T-helper 17 cell (primary cell): ENCODE results near the gene YEATS2. TPM values are rescaled to one million over a fixed set of nuclear protein-coding genes. Genes with fewer than 3 reads are reported as not detected.
A peak's percentile ranks its signal among the peaks of the same experiment; 100 is the strongest.

Experiments
- ATAC-seq: fragments of 150-1000 bp; cut with Tn5 transposase; 2 replicates; pipeline ENCODE4 v1.10.0; 2021; ENCODE audit warnings: mild to moderate bottlenecking, moderate library complexity
- DNase-seq, 3 donors: peaks; one replicate each; pipeline versions ENCODE4 v3.0.0 to v3.0.0-alpha.2; 2020 to 2021
- H3K9me3 ChIP-seq: one replicate; pipeline ENCODE4 v1.7.0; 2013; ENCODE audit warnings: low read length, mild to moderate bottlenecking; ENCODE audit not compliant: control insufficient read depth, poor library complexity, severe bottlenecking
- H3K27ac Mint-ChIP-seq: one replicate; pipeline ENCODE4 v1.8.0; 2022; ENCODE audit warnings: mild to moderate bottlenecking, moderate library complexity, mixed read lengths
- H3K27me3 Mint-ChIP-seq: one replicate; pipeline ENCODE4 v1.8.0; 2022; ENCODE audit warnings: mixed read lengths
- H3K36me3 Mint-ChIP-seq: one replicate; pipeline ENCODE4 v1.8.0; 2022; ENCODE audit warnings: low read depth, mixed read lengths
- H3K4me1 Mint-ChIP-seq: one replicate; pipeline ENCODE4 v1.8.0; 2022; ENCODE audit warnings: mild to moderate bottlenecking, mixed read lengths
- H3K4me3 Mint-ChIP-seq: one replicate; pipeline ENCODE4 v1.8.0; 2022; ENCODE audit warnings: mild to moderate bottlenecking, moderate library complexity, mixed read lengths
- total RNA-seq, 4 donors: library from RNA in 2 of 4; stranded (reverse) in 2 of 4; gene quantifications; one replicate each; pipeline ENCODE4 v1.2.3 and lab custom pipeline; 2022 to 2026

YEATS2 gene
- total RNA-seq, 2 donors from 2014 or later = 25.3 to 31.1 TPM

GRCh38 chr3:183824761-183825455, 127.3 kb downstream of the YEATS2 start:
- no peaks in the 10 kb centered on the region for H3K9me3 ChIP-seq
- H3K27ac Mint-ChIP-seq = peak overlapping the region; percentile 37
- H3K4me3 Mint-ChIP-seq = peak overlapping the region; percentile 83
- peaks cover 9% of the 10 kb centered on the region for H3K27me3 Mint-ChIP-seq
- DNase-seq = no peak
- peaks cover 2% of the 10 kb centered on the region for H3K36me3 Mint-ChIP-seq
- ATAC-seq = peak; percentile 30
- peaks cover 13% of the 10 kb centered on the region for H3K4me1 Mint-ChIP-seq

DNA sequence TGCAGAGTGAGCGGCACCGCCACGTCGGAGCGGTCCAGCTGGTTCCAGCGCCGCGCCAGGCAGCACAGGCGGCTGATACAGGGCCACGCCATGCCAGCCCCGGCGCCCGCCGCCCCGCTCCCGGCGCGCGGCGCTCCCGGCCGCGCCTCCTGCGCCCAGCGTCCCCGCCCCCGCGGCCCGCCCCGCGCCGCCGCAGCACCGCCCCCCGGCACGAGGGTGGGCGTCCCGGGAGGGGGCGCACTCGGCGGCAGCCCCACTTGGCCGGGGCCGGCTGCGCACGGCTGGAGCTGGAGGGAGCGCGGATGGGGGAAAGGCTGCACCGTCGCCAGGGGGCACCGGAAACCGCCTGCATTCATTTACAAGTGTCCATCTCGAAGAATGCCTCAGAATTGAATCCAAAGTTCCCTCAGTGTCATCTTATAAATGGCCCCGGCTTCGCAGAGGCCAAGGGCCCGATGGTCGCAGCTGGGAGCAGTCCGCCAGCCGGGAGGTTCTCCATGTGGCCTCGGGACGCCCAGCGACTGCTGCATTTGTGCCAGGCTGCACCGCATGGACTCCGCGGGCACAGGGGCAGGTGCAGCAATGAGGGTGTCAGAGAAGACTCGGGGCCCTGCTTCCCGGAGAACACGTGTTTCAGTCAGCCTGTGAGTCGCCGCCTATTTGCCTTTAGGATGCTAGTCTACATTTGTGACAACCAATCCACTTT, 128.0 kb downstream of the YEATS2 start, which contains the start of gene MAP6D1:
Gene MAP6D1 (minus strand): TSS at position 122 of the 706 bp plus-strand sequence. CDS start 30 bp downstream, at position 92.
- H3K27me3 Mint-ChIP-seq = peaks cover 9% of the 10 kb centered on the region
- peak within 1 kb of the TSS; percentile 37 for H3K27ac Mint-ChIP-seq
- peaks cover 2% of the 10 kb centered on the region for H3K36me3 Mint-ChIP-seq
- DNase-seq = no peak
- H3K9me3 ChIP-seq = no peaks in the 10 kb centered on the region
- peaks cover 13% of the 10 kb centered on the region for H3K4me1 Mint-ChIP-seq
- peak; percentile 68 for ATAC-seq
- H3K4me3 Mint-ChIP-seq = peak within 1 kb of the TSS; percentile 83

DNA sequence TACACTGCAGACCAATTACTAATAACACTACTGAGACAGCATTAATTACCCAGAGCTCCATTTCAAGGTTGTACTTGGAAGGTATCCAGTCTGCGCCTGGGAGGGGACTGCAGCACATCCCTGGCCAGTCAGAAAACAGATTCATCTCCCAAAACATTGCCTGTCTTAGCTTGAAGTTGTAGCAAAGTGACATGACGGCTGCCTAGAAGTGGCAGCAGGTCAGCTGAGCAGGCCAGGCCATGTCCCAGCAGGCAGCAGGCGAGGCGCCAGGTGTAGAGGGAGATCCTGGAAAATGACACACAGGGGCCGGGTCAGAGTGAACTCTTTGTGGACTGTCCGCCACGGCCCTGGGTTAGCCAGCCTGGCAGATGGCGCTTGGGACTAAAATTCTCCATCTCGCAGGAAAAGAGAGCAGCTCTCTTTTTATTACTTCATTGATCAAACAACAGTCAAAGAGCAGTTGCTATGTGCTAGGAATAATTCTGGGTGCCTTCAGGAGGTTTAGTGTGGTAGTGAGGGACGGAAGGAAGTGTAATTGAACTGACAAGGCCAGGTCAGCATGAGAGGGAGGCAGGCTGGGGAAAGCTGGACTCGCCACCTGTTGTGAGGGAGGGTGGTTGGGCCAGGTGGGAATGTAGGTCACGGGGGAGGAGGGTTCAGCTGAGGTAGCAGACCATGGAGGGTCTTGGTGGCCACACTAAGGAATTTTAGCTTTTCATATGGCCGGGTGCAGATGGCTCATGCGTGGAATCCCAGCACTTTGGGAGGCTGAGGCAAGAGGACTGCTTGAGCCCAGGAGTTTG, 129.1 kb downstream of the YEATS2 start:
- DNase-seq (no peak), ATAC-seq (no peak)
- Mint-ChIP-seq H3K4me1 (peaks cover 13% of the 10 kb centered on the region), H3K4me3 (peak overlapping the region; percentile 66), H3K27me3 (peaks cover 9% of the 10 kb centered on the region), H3K36me3 (peaks cover 2% of the 10 kb centered on the region), H3K27ac (peak overlapping the region; percentile 79)
- H3K9me3 ChIP-seq = no peaks in the 10 kb centered on the region

DNA sequence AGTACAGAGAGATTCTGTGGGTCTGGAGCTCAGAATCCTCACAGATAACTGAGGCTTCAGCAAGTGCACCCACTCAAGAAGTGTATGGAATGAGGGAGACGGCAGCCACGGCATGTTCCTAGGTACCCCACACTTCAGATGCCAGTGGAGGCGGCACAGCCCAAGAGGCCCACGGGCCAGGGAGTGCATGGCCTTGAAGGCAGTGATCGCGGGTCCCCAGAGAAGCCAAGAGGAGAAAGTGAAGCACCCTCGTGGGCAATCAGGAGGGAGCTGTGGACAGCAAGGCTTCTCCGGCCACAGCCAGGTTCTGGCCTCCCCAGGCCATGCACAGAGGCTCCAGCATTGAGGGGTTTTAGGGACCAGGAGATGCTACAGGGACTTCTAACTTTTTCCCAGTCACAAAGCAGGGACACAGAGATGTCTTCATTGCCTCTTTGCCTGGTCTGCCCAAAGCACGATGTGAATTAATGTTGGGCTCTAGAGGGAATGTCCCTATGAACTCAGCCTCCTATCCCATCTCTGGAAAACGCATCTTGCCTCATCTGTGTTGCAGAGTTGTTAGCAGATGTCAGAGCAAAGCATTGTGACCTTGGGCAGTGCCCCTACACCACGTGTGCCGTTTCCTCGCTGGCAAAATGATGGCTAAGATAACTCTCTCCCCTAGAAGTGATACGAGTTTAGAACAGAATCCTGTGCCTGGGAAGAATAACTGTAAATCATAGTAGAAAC, 130.4 kb downstream of the YEATS2 start:
- H3K27ac Mint-ChIP-seq = no peak overlapping the region
- peaks cover 5% of the 10 kb centered on the region for H3K27me3 Mint-ChIP-seq
- ATAC-seq (no peak), DNase-seq (no peak)
- H3K9me3 ChIP-seq = no peaks in the 10 kb centered on the region
- peaks cover 13% of the 10 kb centered on the region for H3K4me1 Mint-ChIP-seq
- H3K4me3 Mint-ChIP-seq = no peak overlapping the region
- H3K36me3 Mint-ChIP-seq = peaks cover 2% of the 10 kb centered on the region

DNA sequence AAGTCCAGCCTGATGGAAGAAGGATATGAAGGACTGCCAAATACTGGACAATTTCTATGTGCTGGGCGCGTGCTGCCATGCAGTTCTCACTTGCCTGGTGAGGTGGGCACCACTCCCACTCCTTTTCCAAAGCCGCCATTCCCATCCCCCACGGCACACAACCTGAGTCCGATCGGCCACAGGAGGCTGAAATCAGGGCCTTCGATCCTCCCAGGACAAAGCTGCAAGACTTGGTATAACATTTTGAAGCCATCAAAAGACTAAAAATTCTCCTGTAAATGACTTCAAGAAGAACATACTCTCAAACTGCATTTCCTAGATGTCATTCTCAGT, 130.9 kb downstream of the YEATS2 start:
- Mint-ChIP-seq H3K4me1 (peaks cover 13% of the 10 kb centered on the region), H3K4me3 (no peak overlapping the region), H3K27me3 (peaks cover 5% of the 10 kb centered on the region), H3K36me3 (peaks cover 2% of the 10 kb centered on the region), H3K27ac (no peak overlapping the region)
- no peaks in the 10 kb centered on the region for H3K9me3 ChIP-seq
- ATAC-seq = no peak
- DNase-seq = no peak

DNA sequence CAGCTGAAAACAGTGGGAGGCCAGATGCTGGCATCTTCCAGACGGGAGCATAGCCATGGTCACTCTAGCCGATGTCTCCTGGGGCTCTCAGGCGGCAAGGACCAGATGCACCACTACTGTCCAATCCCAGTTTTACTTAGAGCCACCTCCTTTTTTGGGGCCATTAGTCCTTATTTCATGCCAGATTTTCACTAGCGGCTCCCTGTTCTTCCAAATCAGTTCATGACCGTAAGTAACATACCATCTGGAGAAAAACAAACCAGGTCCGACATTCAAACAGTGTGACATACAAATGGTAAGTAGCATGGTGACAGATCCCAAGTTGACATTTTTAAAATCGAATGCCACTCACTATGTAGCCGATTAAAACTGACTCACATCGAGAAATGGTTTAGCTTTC, 131.9 kb downstream of the YEATS2 start:
- peaks cover 2% of the 10 kb centered on the region for H3K36me3 Mint-ChIP-seq
- ATAC-seq = no peak

GRCh38 chr3:183830187-183830586, 132.6 kb downstream of the YEATS2 start:
- ATAC-seq (no peak), DNase-seq (no peak)
- H3K36me3 Mint-ChIP-seq = peaks cover 2% of the 10 kb centered on the region
- peaks cover 9% of the 10 kb centered on the region for H3K4me1 Mint-ChIP-seq
- H3K27me3 Mint-ChIP-seq = no peaks in the 10 kb centered on the region
- H3K9me3 ChIP-seq = no peaks in the 10 kb centered on the region
- no peak overlapping the region for H3K4me3 Mint-ChIP-seq
- H3K27ac Mint-ChIP-seq = no peak overlapping the region

More for the DNA sequence above, 131.9 kb downstream of the YEATS2 start:
- no peaks in the 10 kb centered on the region for H3K27me3 Mint-ChIP-seq
- H3K4me1 Mint-ChIP-seq = peaks cover 11% of the 10 kb centered on the region
- no peaks in the 10 kb centered on the region for H3K9me3 ChIP-seq
- no peak overlapping the region for H3K27ac Mint-ChIP-seq
- no peak for DNase-seq
- H3K4me3 Mint-ChIP-seq = no peak overlapping the region

DNA sequence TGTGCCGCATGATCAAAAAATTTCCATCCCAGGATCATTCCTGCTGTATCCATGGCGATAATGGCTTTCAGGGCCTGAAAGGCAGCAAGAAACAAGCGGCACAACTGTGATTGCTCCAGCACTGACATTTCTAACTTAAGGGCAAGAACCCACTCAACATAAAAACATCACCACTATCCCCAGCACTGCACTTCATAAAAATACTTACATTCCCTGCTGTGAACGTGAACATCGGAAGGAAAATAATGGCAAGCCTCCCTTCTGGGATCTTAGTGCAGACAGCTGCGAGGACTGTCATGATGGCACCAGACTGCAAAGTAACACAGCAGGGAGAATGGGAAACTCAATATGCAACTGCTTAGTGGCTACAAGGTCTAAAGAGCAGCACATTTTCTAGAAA, 135.9 kb downstream of the YEATS2 start:
- Mint-ChIP-seq H3K27me3 (no peaks in the 10 kb centered on the region), H3K27ac (no peak overlapping the region), H3K36me3 (no peaks in the 10 kb centered on the region), H3K4me3 (no peak overlapping the region), H3K4me1 (peaks cover 9% of the 10 kb centered on the region)
- no peak for DNase-seq
- no peaks in the 10 kb centered on the region for H3K9me3 ChIP-seq
- ATAC-seq = no peak

GRCh38 chr3:183837390-183837789, 139.8 kb downstream of the YEATS2 start:
- H3K4me3 Mint-ChIP-seq = no peak overlapping the region
- peaks cover 2% of the 10 kb centered on the region for H3K36me3 Mint-ChIP-seq
- DNase-seq = no peak
- no peak for ATAC-seq
- H3K27ac Mint-ChIP-seq = peak overlapping the region; percentile 9
- no peaks in the 10 kb centered on the region for H3K27me3 Mint-ChIP-seq
- H3K4me1 Mint-ChIP-seq = peaks cover 10% of the 10 kb centered on the region
- H3K9me3 ChIP-seq = no peaks in the 10 kb centered on the region

DNA sequence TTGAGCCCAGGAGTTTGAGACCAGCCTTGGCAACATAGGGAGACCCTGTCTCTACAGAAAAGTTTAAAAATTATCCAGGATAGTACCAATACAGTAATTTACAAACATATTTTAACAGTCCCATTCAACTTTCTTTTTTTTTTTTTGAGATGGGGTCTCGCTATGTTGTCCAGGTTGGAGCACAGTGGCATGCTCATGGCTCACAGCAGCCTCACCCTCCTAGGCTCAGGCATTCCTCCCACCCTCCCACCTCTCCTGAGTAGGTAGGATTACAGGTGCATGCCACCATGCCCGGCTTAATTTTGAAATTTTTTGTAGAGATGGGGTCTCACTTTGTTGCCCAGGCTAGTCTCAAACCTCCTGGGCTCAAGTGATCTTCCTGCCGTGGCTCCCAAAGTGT, 140.3 kb downstream of the YEATS2 start:
- DNase-seq = no peak
- no peak overlapping the region for H3K4me3 Mint-ChIP-seq
- no peaks in the 10 kb centered on the region for H3K9me3 ChIP-seq
- peaks cover 10% of the 10 kb centered on the region for H3K4me1 Mint-ChIP-seq
- H3K36me3 Mint-ChIP-seq = peaks cover 2% of the 10 kb centered on the region
- H3K27ac Mint-ChIP-seq = no peak overlapping the region
- ATAC-seq = no peak
- H3K27me3 Mint-ChIP-seq = no peaks in the 10 kb centered on the region

DNA sequence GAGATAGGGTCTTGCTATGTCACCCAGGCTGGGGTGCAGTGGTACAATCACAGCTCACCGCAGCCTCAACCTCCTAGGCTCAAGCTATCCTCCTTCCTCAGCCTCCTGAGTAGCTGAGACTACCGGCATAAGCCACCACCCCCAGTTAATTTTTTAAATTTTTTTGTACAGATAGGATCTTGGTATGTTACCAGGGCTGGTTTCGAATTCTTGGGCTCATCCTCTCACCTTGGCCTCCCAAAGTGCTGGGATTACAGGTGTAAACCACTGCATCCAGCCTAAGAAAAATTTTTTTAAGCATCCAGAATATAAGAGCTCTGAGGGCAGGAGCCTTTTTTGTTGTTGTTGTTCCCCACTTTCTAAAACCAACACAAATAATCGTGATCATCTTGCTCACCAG, 142.2 kb downstream of the YEATS2 start:
- Mint-ChIP-seq H3K4me1 (peaks cover 7% of the 10 kb centered on the region), H3K27ac (no peak overlapping the region), H3K4me3 (no peak overlapping the region), H3K36me3 (peaks cover 2% of the 10 kb centered on the region), H3K27me3 (no peaks in the 10 kb centered on the region)
- DNase-seq = no peak
- no peaks in the 10 kb centered on the region for H3K9me3 ChIP-seq
- no peak for ATAC-seq

- ATAC-seq = no peak
- H3K27ac Mint-ChIP-seq = no peak overlapping the region
These were observed 147.0 kb downstream of the YEATS2 start for GRCh38 chr3:183844606-183845005.

DNA sequence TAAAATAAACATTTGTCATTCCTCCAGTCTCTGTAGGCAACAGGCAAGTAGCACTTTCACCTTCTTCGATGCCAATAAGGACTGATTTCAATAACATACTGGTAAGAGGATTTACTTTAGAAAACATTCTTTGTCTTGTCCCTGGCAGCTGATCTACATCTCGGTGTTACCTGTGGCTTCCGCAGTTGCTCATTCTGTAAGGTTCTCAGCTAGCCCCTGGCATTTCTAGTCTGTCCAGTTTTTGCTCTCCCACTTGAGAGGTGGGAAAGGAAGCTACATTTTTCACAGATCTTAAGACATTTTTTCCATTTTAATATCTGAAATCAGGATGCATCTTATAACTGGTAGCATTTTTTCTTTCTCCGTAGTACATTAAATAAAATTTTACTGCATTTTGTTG, 147.5 kb downstream of the YEATS2 start:
- no peaks in the 10 kb centered on the region for H3K9me3 ChIP-seq
- Mint-ChIP-seq H3K36me3 (peaks cover 5% of the 10 kb centered on the region), H3K4me3 (no peak overlapping the region), H3K27me3 (no peaks in the 10 kb centered on the region), H3K27ac (no peak overlapping the region), H3K4me1 (no peaks in the 10 kb centered on the region)
- ATAC-seq = no peak
- DNase-seq = no peak

More at GRCh38 chr3:183844606-183845005, 147.0 kb downstream of the YEATS2 start:
- Mint-ChIP-seq H3K4me3 (no peak overlapping the region), H3K36me3 (peaks cover 7% of the 10 kb centered on the region), H3K4me1 (no peaks in the 10 kb centered on the region), H3K27me3 (no peaks in the 10 kb centered on the region)
- DNase-seq = no peak
- no peaks in the 10 kb centered on the region for H3K9me3 ChIP-seq
